Breast epithelium (tissue), 3 donors: ENCODE data around the gene KRT4.

ENCODE experiments used
- POLR2A ChIP-seq: fragments of 450-650 bp; IDR thresholded peaks from one replicate; pipeline ENCODE4 v1.6.1; 2016; ENCODE audit warnings: antibody characterized with exemption, mild to moderate bottlenecking, moderate library complexity
- POLR2AphosphoS5 ChIP-seq, 3 donors: sonication (generic); formaldehyde crosslinking; IDR thresholded peaks; one replicate each; pipeline ENCODE4 v1.6.1; 2017; ENCODE audit warnings: antibody characterized with exemption in 3 of 3
- TF ChIP-seq, protein P1 (sequence below), 3 donors: fragments of 450-650 bp; IDR thresholded peaks; one replicate each; pipeline ENCODE4 v1.5.1; 2016 to 2017; ENCODE audit warnings: antibody characterized with exemption in 3 of 3, mild to moderate bottlenecking in 3 of 3, moderate library complexity in 3 of 3

DNA sequence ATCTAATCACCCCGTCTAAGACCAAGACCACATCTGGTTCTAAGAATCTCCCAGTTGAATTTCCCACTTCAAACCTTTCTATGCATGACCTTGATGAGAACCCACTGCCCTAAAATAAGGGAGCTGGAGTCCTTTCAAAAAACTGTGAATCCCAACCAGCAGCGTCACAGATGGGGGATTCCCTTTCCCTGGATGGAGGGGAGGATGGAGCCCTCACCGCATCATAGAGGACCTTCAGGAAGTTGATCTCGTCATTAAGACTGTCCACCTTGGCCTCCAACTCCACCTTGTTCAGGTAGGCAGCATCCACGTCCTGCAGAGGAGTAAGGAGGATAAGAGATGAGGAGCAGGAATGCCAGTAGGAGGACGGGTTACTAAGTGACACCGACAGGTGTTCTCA, 4.8 kb downstream of the KRT4 start:
- TF ChIP-seq, protein P1, sequence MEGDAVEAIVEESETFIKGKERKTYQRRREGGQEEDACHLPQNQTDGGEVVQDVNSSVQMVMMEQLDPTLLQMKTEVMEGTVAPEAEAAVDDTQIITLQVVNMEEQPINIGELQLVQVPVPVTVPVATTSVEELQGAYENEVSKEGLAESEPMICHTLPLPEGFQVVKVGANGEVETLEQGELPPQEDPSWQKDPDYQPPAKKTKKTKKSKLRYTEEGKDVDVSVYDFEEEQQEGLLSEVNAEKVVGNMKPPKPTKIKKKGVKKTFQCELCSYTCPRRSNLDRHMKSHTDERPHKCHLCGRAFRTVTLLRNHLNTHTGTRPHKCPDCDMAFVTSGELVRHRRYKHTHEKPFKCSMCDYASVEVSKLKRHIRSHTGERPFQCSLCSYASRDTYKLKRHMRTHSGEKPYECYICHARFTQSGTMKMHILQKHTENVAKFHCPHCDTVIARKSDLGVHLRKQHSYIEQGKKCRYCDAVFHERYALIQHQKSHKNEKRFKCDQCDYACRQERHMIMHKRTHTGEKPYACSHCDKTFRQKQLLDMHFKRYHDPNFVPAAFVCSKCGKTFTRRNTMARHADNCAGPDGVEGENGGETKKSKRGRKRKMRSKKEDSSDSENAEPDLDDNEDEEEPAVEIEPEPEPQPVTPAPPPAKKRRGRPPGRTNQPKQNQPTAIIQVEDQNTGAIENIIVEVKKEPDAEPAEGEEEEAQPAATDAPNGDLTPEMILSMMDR (IDR thresholded peaks at IDR 0.05): no peak
- no peak for TF ChIP-seq POLR2A
- no peak for TF ChIP-seq POLR2AphosphoS5 (IDR thresholded peaks at IDR 0.05)
